Natural killer cell (primary cell): ENCODE results near the gene SFMBT1. TPM values are rescaled to one million over a fixed set of nuclear protein-coding genes. Genes with fewer than 3 reads are reported as not detected.

ENCODE experiments used
- ATAC-seq, 3 donors: fragments of 150-1000 bp in 2 of 3; fragments of 200-7000 bp in 1 of 3; cut with Tn5 transposase; 1 replicate in 1 of 3; 2 replicates in 2 of 3; pipeline ENCODE4 v1.10.0; 2021; ENCODE audit warnings: mild to moderate bottlenecking in 2 of 3, moderate library complexity in 2 of 3
- DNase-seq, 2 donors: peaks; one replicate each; pipeline versions ENCODE4 v3.0.0 to v3.0.0-alpha.2; 2013 to 2021; ENCODE audit warnings: mixed read lengths in 1 of 2
- H3K27ac ChIP-seq: one replicate; pipeline ENCODE4 v1.5.1; 2013; ENCODE audit warnings: mild to moderate bottlenecking, low read length
- H3K27me3 ChIP-seq: one replicate; pipeline ENCODE4 v1.6.1; 2013; ENCODE audit warnings: low read length; ENCODE audit not compliant: control insufficient read depth, insufficient read depth
- H3K36me3 ChIP-seq: one replicate; pipeline ENCODE4 v1.6.1; 2013; ENCODE audit warnings: low read length; ENCODE audit not compliant: control insufficient read depth, insufficient read depth
- H3K4me1 ChIP-seq: one replicate; pipeline ENCODE4 v1.6.1; 2013; ENCODE audit warnings: low read length; ENCODE audit not compliant: control insufficient read depth, insufficient read depth
- H3K4me3 ChIP-seq: one replicate; pipeline ENCODE4 v1.5.1; 2013; ENCODE audit warnings: low read length
- H3K9me3 ChIP-seq: one replicate; pipeline ENCODE4 v1.6.1; 2013; ENCODE audit warnings: low read length; ENCODE audit not compliant: control insufficient read depth, insufficient read depth
- H3K27ac Mint-ChIP-seq, 2 donors: one replicate each; pipeline ENCODE4 v1.8.0; 2022; ENCODE audit warnings: mild to moderate bottlenecking in 2 of 2, mixed read lengths in 2 of 2, moderate library complexity in 1 of 2
- H3K27me3 Mint-ChIP-seq, 2 donors: one replicate each; pipeline ENCODE4 v1.8.0; 2022; ENCODE audit warnings: low read depth in 2 of 2, mixed read lengths in 2 of 2
- H3K36me3 Mint-ChIP-seq: one replicate; pipeline ENCODE4 v1.8.0; 2022; ENCODE audit warnings: mixed read lengths
- H3K4me1 Mint-ChIP-seq, 2 donors: one replicate each; pipeline ENCODE4 v1.8.0; 2022; ENCODE audit warnings: mixed read lengths in 2 of 2
- H3K4me3 Mint-ChIP-seq: one replicate; pipeline ENCODE4 v1.8.0; 2022; ENCODE audit warnings: mild to moderate bottlenecking, moderate library complexity, mixed read lengths
- H3K9me3 Mint-ChIP-seq, 2 donors: one replicate each; pipeline ENCODE4 v1.8.0; 2022; ENCODE audit warnings: mixed read lengths in 2 of 2
- CTCF ChIP-seq: fragments of 200-600 bp; IDR thresholded peaks from one replicate; pipeline ENCODE4 v1.8.0; 2022; ENCODE audit warnings: antibody characterized with exemption
- WGBS: methylation state at CpG from one replicate; pipeline ENCODE4 v1.1.7; 2013; ENCODE audit warnings: missing lambda C conversion rate; ENCODE audit not compliant: insufficient coverage; 5-methylcytosine and 5-hydroxymethylcytosine counted together
- intact Hi-C: fragments of 100-400 bp; cut with micrococcal nuclease; formaldehyde crosslinking; loops from one replicate; pipeline ENCODE4 v1.14.2; 2022
- total RNA-seq, 4 donors: library from RNA; stranded (reverse); fragments of 120-200 nt in 1 of 4; gene quantifications; one replicate each; pipeline versions ENCODE4 v1.2.3 to v1.2.4, GENCODE V29; 2013 to 2022

SFMBT1 gene
- total RNA-seq, 3 donors from 2014 or later (not counting 1 experiment from before 2014, with no cell fraction given): 20.2 to 22.3 (median 22.2) TPM

- ATAC-seq: peak in 2 of 3 donors; percentile 42 to 63
- WGBS: 36% methylated on average over 3 of the region's 5 CpGs
- H3K4me1 Mint-ChIP-seq: peaks cover 46 to 61% of the 10 kb centered on the region in 2 donors
Observed at GRCh38 chr3:52874160-52874701, 171.6 kb downstream of the SFMBT1 start.

GRCh38 chr3:52873433-52874159, 172.3 kb downstream of the SFMBT1 start:
- H3K36me3 Mint-ChIP-seq: no peaks in the 10 kb centered on the region
- peak overlapping the region in 1 of 2 donors; percentile 64 for H3K27ac Mint-ChIP-seq
- WGBS: 80% methylated on average over 8 of the region's 8 CpGs
- no peaks in the 10 kb centered on the region for H3K9me3 ChIP-seq
- no peaks in the 10 kb centered on the region for H3K27me3 ChIP-seq
- H3K36me3 ChIP-seq: no peaks in the 10 kb centered on the region
- H3K4me3 Mint-ChIP-seq: peak overlapping the region; percentile 2
- TF ChIP-seq CTCF: no peak
- H3K9me3 Mint-ChIP-seq: no peaks in the 10 kb centered on the region
- intact Hi-C loops: no loop called here
- ATAC-seq (peak in 2 of 3 donors; percentile 38 to 58), DNase-seq (no peak)
- H3K4me1 ChIP-seq: peaks cover 15% of the 10 kb centered on the region
- H3K27ac ChIP-seq: no peak overlapping the region
- H3K4me1 Mint-ChIP-seq: peaks cover 46 to 65% of the 10 kb centered on the region in 2 donors
- H3K27me3 Mint-ChIP-seq: no peaks in the 10 kb centered on the region
- no peak overlapping the region for H3K4me3 ChIP-seq

More at GRCh38 chr3:52874160-52874701, 171.6 kb downstream of the SFMBT1 start:
- Mint-ChIP-seq H3K9me3 (no peaks in the 10 kb centered on the region), H3K27ac (peak overlapping the region in 1 of 2 donors; percentile 64), H3K4me3 (peak overlapping the region; percentile 31), H3K36me3 (no peaks in the 10 kb centered on the region), H3K27me3 (no peaks in the 10 kb centered on the region)
- intact Hi-C loops: no loop called here
- H3K4me3 ChIP-seq: no peak overlapping the region
- peaks cover 4% of the 10 kb centered on the region for H3K36me3 ChIP-seq
- no peak for DNase-seq
- H3K27ac ChIP-seq: no peak overlapping the region
- no peaks in the 10 kb centered on the region for H3K9me3 ChIP-seq
- TF ChIP-seq CTCF: no peak
- no peaks in the 10 kb centered on the region for H3K27me3 ChIP-seq
- peaks cover 15% of the 10 kb centered on the region for H3K4me1 ChIP-seq

GRCh38 chr3:52872245-52872644, 173.6 kb downstream of the SFMBT1 start:
- Mint-ChIP-seq H3K4me1 (peaks cover 46 to 70% of the 10 kb centered on the region in 2 donors), H3K27me3 (no peaks in the 10 kb centered on the region)

More at GRCh38 chr3:52872245-52872644, 173.6 kb downstream of the SFMBT1 start:
- no peak for DNase-seq
- ATAC-seq: no peak
- Histone ChIP-seq H3K9me3 (no peaks in the 10 kb centered on the region), H3K27ac (no peak overlapping the region), H3K36me3 (no peaks in the 10 kb centered on the region), H3K4me1 (peaks cover 15% of the 10 kb centered on the region), H3K27me3 (no peaks in the 10 kb centered on the region), H3K4me3 (no peak overlapping the region)
- Mint-ChIP-seq H3K4me3 (no peak overlapping the region), H3K36me3 (no peaks in the 10 kb centered on the region), H3K27ac (peak overlapping the region; percentile 5 to 24), H3K9me3 (no peaks in the 10 kb centered on the region)
- WGBS: 100% methylated on average over 3 of the region's 3 CpGs
- TF ChIP-seq CTCF: no peak
- intact Hi-C loops: no loop called here
